SH-SY5Y (cell line): Measurements from ENCODE around the gene ADGRB2.

ENCODE experiments used
- GATA2 ChIP-seq: IDR thresholded peaks from 2 replicates; pipeline ENCODE4 v1.6.1; 2011; ENCODE audit warnings: mild to moderate bottlenecking, low read depth, low read length
- GATA3 ChIP-seq: IDR thresholded peaks from 2 replicates; pipeline ENCODE4 v1.6.1; 2011; ENCODE audit warnings: low read depth, mild to moderate bottlenecking, low read length, moderate library complexity

- TF ChIP-seq GATA3, result no peak
- no peak for TF ChIP-seq GATA2
These were observed 72.2 kb downstream of the ADGRB2 start for GRCh38 chr1:31691951-31692350.
